Nephron (organoid): ENCODE results near the gene DLX3.

ENCODE experiments used
- H3K27ac Mint-ChIP-seq, 3 experiments: 2 replicates each; pipeline ENCODE4 v1.8.0; 2020; ENCODE audit warnings: mixed read lengths in 3 of 3, mild to moderate bottlenecking in 2 of 3, moderate library complexity in 1 of 3
- H3K27me3 Mint-ChIP-seq: 2 replicates; pipeline ENCODE4 v1.8.0; 2021; ENCODE audit warnings: low read depth, mild to moderate bottlenecking, moderate library complexity, mixed read lengths
- H3K36me3 Mint-ChIP-seq: 2 replicates; pipeline ENCODE4 v1.8.0; 2020; ENCODE audit warnings: low read depth, mixed read lengths
- H3K4me1 Mint-ChIP-seq: 2 replicates; pipeline ENCODE4 v1.8.0; 2020; ENCODE audit warnings: mixed read lengths
- H3K4me3 Mint-ChIP-seq, 3 experiments: 2 replicates each; pipeline ENCODE4 v1.8.0; 2020; ENCODE audit warnings: mild to moderate bottlenecking in 3 of 3, mixed read lengths in 3 of 3, moderate library complexity in 2 of 3
- H3K9me3 Mint-ChIP-seq: 2 replicates; pipeline ENCODE4 v1.8.0; 2020; ENCODE audit warnings: mixed read lengths
- CTCF ChIP-seq, 3 experiments: fragments of 200-600 bp; sonication (generic); IDR thresholded peaks; one replicate each; pipeline ENCODE4 v1.5.0; 2021; ENCODE audit warnings: antibody characterized with exemption in 3 of 3; ENCODE audit not compliant: unreplicated experiment in 3 of 3

DLX3 gene

GRCh38 chr17:49987681-49988441 is 7.2 kb downstream of the DLX3 start:
- Mint-ChIP-seq H3K4me1 (peaks cover 8% of the 10 kb centered on the region), H3K36me3 (peaks cover 3% of the 10 kb centered on the region), H3K27me3 (peaks cover 77% of the 10 kb centered on the region), H3K4me3 (peak overlapping the region in 1 of 3 experiments; percentile 19), H3K9me3 (peaks cover 13% of the 10 kb centered on the region), H3K27ac (no peak overlapping the region)
- TF ChIP-seq CTCF (IDR thresholded peaks at IDR 0.05; ENCODE audit: unreplicated experiment in 3 of 3) = no peak

GRCh38 chr17:49987290-49987585 is 7.8 kb downstream of the DLX3 start:
- Mint-ChIP-seq H3K27ac (no peak overlapping the region), H3K4me1 (peaks cover 8% of the 10 kb centered on the region), H3K4me3 (no peak overlapping the region), H3K27me3 (peaks cover 75% of the 10 kb centered on the region), H3K36me3 (peaks cover 3% of the 10 kb centered on the region), H3K9me3 (peaks cover 14% of the 10 kb centered on the region)
- TF ChIP-seq CTCF (IDR thresholded peaks at IDR 0.05; ENCODE audit: unreplicated experiment in 3 of 3) = no peak

- Mint-ChIP-seq H3K27ac (peak overlapping the region in 1 of 3 experiments; percentile 26), H3K27me3 (peaks cover 73% of the 10 kb centered on the region), H3K9me3 (peaks cover 14% of the 10 kb centered on the region), H3K4me1 (peaks cover 8% of the 10 kb centered on the region), H3K4me3 (no peak overlapping the region), H3K36me3 (peaks cover 3% of the 10 kb centered on the region)
- no peak for TF ChIP-seq CTCF (IDR thresholded peaks at IDR 0.05; ENCODE audit: unreplicated experiment in 3 of 3)
Observed at GRCh38 chr17:49986396-49987289, 8.4 kb downstream of the DLX3 start.

- no peak for TF ChIP-seq CTCF (IDR thresholded peaks at IDR 0.05; ENCODE audit: unreplicated experiment in 3 of 3)
- H3K36me3 Mint-ChIP-seq = peaks cover 3% of the 10 kb centered on the region
- no peak overlapping the region for H3K4me3 Mint-ChIP-seq
- no peak overlapping the region for H3K27ac Mint-ChIP-seq
- peaks cover 73% of the 10 kb centered on the region for H3K27me3 Mint-ChIP-seq
- peaks cover 14% of the 10 kb centered on the region for H3K9me3 Mint-ChIP-seq
- H3K4me1 Mint-ChIP-seq = peaks cover 14% of the 10 kb centered on the region
Observed at GRCh38 chr17:49985310-49985990, 9.6 kb downstream of the DLX3 start.

- H3K9me3 Mint-ChIP-seq = peaks cover 14% of the 10 kb centered on the region
- H3K36me3 Mint-ChIP-seq = peaks cover 3% of the 10 kb centered on the region
- no peak overlapping the region for H3K4me3 Mint-ChIP-seq
- H3K4me1 Mint-ChIP-seq = peaks cover 15% of the 10 kb centered on the region
- H3K27ac Mint-ChIP-seq = no peak overlapping the region
- no peak for TF ChIP-seq CTCF (IDR thresholded peaks at IDR 0.05; ENCODE audit: unreplicated experiment in 3 of 3)
- H3K27me3 Mint-ChIP-seq = peaks cover 69% of the 10 kb centered on the region
Observed at GRCh38 chr17:49984776-49985175, 10.2 kb downstream of the DLX3 start.
